Activated CD4-positive, alpha-beta T cell treated with anti-CD3 and anti-CD28 coated beads for 24 hours (primary cell): ENCODE results near the gene GJA5.

Experiments used
- DNase-seq, 2 donors: peaks; one replicate each; pipeline ENCODE4 v3.0.0-alpha.2; 2020; ENCODE audit warnings: low read depth in 2 of 2

The GJA5 gene

GRCh38 chr1:147760481-147761260 lies at the start of gene GJA5:
Gene GJA5 (minus strand): TSS chr1:147760602. CDS start chr1:147759238, 1,364 bp downstream.
- no peak for DNase-seq

- no peak for DNase-seq
Measured at GRCh38 chr1:147809236-147809635, 48.8 kb upstream of the GJA5 start.

GRCh38 chr1:147808025-147808424 lies 47.6 kb upstream of the GJA5 start:
- no peak for DNase-seq

GRCh38 chr1:147807405-147807804 lies 47.0 kb upstream of the GJA5 start:
- DNase-seq: no peak

GRCh38 chr1:147804942-147805723 lies 44.7 kb upstream of the GJA5 start:
- no peak for DNase-seq

GRCh38 chr1:147800804-147801203 lies 40.4 kb upstream of the GJA5 start:
- no peak for DNase-seq

- DNase-seq: no peak
Measured at GRCh38 chr1:147798731-147799130, 38.3 kb upstream of the GJA5 start.

GRCh38 chr1:147794570-147794969 lies 34.2 kb upstream of the GJA5 start:
- no peak for DNase-seq

- DNase-seq: no peak
Measured at GRCh38 chr1:147791876-147792275, 31.5 kb upstream of the GJA5 start.

GRCh38 chr1:147787765-147788164 lies 27.4 kb upstream of the GJA5 start:
- DNase-seq: no peak

- no peak for DNase-seq
Measured at GRCh38 chr1:147786536-147786935, 26.1 kb upstream of the GJA5 start.

- no peak for DNase-seq
Measured at GRCh38 chr1:147785794-147786506, 25.5 kb upstream of the GJA5 start.

GRCh38 chr1:147784941-147785340 lies 24.5 kb upstream of the GJA5 start:
- no peak for DNase-seq

GRCh38 chr1:147781056-147781471 lies 20.7 kb upstream of the GJA5 start:
- no peak for DNase-seq

GRCh38 chr1:147777694-147778093 lies 17.3 kb upstream of the GJA5 start:
- DNase-seq: no peak

- no peak for DNase-seq
Measured at GRCh38 chr1:147773215-147773715, 12.9 kb upstream of the GJA5 start.

GRCh38 chr1:147772570-147772969 lies 12.2 kb upstream of the GJA5 start:
- DNase-seq: no peak

- DNase-seq: no peak
Measured at GRCh38 chr1:147771226-147772125, 11.1 kb upstream of the GJA5 start.

- DNase-seq: no peak
Measured at GRCh38 chr1:147769106-147769505, 8.7 kb upstream of the GJA5 start.

- DNase-seq: no peak
Measured at GRCh38 chr1:147768582-147768981, 8.2 kb upstream of the GJA5 start.

GRCh38 chr1:147768101-147768500 lies 7.7 kb upstream of the GJA5 start:
- no peak for DNase-seq
